Stimulated activated CD8-positive, alpha-beta memory T cell treated with anti-CD3 and anti-CD28 coated beads, Interleukin-2, amount 100 ng/mL, for 1 hour (primary cell): ENCODE data around the gene CAVIN1.
"Not testable (repeated sequence)": the region's sequence is repeated elsewhere in the genome, so short reads cannot be mapped to it uniquely, and the experiment has no call there.

ENCODE experiments used
- DNase-seq, 2 donors: peaks; one replicate each; pipeline ENCODE4 v3.0.0-alpha.2; 2020; ENCODE audit warnings: low read depth in 2 of 2

CAVIN1 gene

GRCh38 chr17:42378359-42378958 is 44.6 kb downstream of the CAVIN1 start:
- no peak for DNase-seq

GRCh38 chr17:42373896-42374295 is 49.2 kb downstream of the CAVIN1 start:
- DNase-seq, result no peak

GRCh38 chr17:42372142-42372541 is 50.9 kb downstream of the CAVIN1 start:
- no peak for DNase-seq

- not testable (repeated sequence) for DNase-seq
These were observed 54.1 kb downstream of the CAVIN1 start for GRCh38 chr17:42368797-42369561.

GRCh38 chr17:42368310-42368709 is 54.7 kb downstream of the CAVIN1 start:
- not testable (repeated sequence) for DNase-seq

GRCh38 chr17:42366176-42367023 is 56.7 kb downstream of the CAVIN1 start:
- not testable (repeated sequence) for DNase-seq

GRCh38 chr17:42365136-42365535 is 57.9 kb downstream of the CAVIN1 start:
- no peak for DNase-seq

GRCh38 chr17:42363767-42364585 is 59.1 kb downstream of the CAVIN1 start:
- no peak for DNase-seq

- DNase-seq, result no peak
These were observed 59.8 kb downstream of the CAVIN1 start for GRCh38 chr17:42363231-42363630.

- DNase-seq, result no peak
These were observed 60.7 kb downstream of the CAVIN1 start for GRCh38 chr17:42362245-42362961.

- peak in 1 of 2 donors; percentile 18 for DNase-seq
These were observed 61.3 kb downstream of the CAVIN1 start for GRCh38 chr17:42361781-42362186.

- DNase-seq, result not testable (repeated sequence)
These were observed 62.7 kb downstream of the CAVIN1 start for GRCh38 chr17:42360388-42360787.

GRCh38 chr17:42359133-42359532 is 63.9 kb downstream of the CAVIN1 start:
- no peak for DNase-seq

GRCh38 chr17:42358434-42358833 is 64.6 kb downstream of the CAVIN1 start:
- no peak for DNase-seq

- DNase-seq, result no peak
These were observed 67.9 kb downstream of the CAVIN1 start for GRCh38 chr17:42354956-42355843.
